ENCODE data around the gene PDE8B.
"Not testable (repeated sequence)": the region's sequence is repeated elsewhere in the genome, so short reads cannot be mapped to it uniquely, and the experiment has no call there.

Gene PDE8B

DNA sequence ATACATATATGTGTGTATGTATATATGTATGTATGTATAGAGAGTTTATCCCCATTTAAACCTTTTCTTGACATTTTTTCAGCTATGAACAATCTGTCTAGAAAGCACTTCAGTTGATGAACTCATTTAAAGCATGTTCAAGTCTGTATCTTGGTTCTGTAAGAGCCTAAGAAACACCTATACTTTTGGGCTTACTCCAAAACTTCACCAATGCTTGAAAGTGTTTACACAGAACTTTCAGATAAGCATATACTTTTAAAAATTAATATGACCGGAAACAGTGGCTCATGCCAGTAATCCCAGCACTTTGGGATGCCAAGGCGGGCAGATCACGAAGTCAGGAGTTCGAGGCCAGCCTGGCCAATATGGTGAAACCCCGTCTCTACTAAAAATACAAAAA, 250.8 kb downstream of the PDE8B start:
- no peak for DNase-seq

DNA sequence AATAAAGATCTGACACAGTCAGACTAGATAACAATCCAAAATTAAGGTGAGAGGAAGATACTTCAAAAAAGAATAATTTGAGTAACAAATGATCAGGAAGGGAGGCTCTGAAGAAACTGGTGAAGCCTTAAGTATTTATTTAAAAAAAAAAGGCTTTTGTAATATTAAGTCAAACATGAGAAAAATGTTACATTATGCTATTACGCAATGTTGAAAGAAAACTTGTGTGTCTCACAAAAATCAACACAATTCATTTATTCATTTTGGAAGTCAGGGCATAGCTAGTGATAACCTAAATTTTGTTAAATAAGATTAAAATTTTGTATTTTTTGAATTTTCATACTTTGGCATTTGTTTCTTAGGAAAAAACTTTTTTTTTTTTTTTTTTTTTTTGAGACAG, 253.4 kb downstream of the PDE8B start:
- DNase-seq = no peak

DNA sequence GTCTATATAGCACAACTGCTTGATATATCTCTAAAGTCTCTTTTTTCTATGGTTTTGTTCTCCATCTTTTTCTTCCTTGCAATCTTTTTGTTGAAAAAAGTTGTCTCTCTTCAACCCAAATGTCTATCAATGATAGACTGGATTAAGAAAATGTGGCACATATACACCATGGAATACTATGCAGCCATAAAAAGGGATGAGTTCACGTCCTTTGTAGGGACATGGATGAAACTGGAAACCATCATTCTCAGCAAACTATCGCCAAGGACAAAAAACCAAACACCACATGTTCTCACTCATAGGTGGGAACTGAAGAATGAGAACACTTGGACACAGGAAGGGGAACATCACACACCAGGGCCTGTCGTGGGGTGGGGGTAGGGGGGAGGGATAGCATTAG, 258.4 kb downstream of the PDE8B start:
- DNase-seq = not testable (repeated sequence)

DNA sequence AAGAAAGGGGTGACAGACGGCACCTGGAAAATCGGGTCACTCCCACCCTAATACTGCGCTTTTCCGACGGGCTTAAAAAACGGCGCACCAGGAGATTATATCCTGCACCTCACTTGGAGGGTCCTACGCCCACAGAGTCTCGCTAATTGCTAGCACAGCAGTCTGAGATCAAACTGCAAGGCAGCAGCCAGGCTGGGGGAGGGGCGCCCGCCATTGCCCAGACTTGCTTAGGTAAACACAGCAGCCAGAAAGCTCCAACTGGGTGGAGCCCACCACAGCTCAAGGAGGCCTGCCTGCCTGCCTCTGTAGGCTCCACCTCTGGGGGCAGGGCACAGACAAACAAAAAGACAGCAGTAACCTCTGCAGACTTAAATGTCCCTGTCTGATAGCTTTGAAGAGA, 264.6 kb downstream of the PDE8B start:
- DNase-seq = not testable (repeated sequence)
